Endodermal cell (in vitro differentiated cells): ENCODE results near the gene CBLIF. TPM values are rescaled to one million over a fixed set of nuclear protein-coding genes. Genes with fewer than 3 reads are reported as not detected.

ENCODE experiments used
- DNase-seq: peaks from one replicate; pipeline ENCODE4 v3.0.0-alpha.2; 2017
- H3K27ac ChIP-seq: 2 replicates; pipeline ENCODE4 v1.5.1; 2013; ENCODE audit warnings: mild to moderate bottlenecking, low read depth, low read length, moderate library complexity
- H3K27me3 ChIP-seq: 2 replicates; pipeline ENCODE4 v1.6.1; 2013; ENCODE audit warnings: mild to moderate bottlenecking, low read length, moderate library complexity; ENCODE audit not compliant: insufficient read depth, control insufficient read depth, poor library complexity, severe bottlenecking
- H3K36me3 ChIP-seq: 2 replicates; pipeline ENCODE4 v1.7.0; 2013; ENCODE audit warnings: mild to moderate bottlenecking, low read length, moderate library complexity; ENCODE audit not compliant: control insufficient read depth, insufficient read depth
- H3K4me1 ChIP-seq: one replicate; pipeline ENCODE4 v1.7.0; 2013; ENCODE audit warnings: low read length; ENCODE audit not compliant: control insufficient read depth, insufficient read depth
- H3K4me3 ChIP-seq: 2 replicates; pipeline ENCODE4 v1.5.1; 2013; ENCODE audit warnings: mild to moderate bottlenecking, low read length, moderate library complexity
- H3K9ac ChIP-seq: 2 replicates; pipeline ENCODE4 v1.6.1; 2013; ENCODE audit warnings: mild to moderate bottlenecking, low read length, moderate library complexity; ENCODE audit not compliant: poor library complexity, severe bottlenecking; ENCODE audit errors: extremely low read depth
- H3K9me3 ChIP-seq: 2 replicates; pipeline ENCODE4 v1.6.1; 2013; ENCODE audit warnings: mild to moderate bottlenecking, low read length, moderate library complexity; ENCODE audit not compliant: control insufficient read depth
- H3K27ac Mint-ChIP-seq: 2 replicates; pipeline ENCODE4 v1.8.0; 2020; ENCODE audit warnings: mixed read lengths
- H3K27me3 Mint-ChIP-seq: 2 replicates; pipeline ENCODE4 v1.8.0; 2021; ENCODE audit warnings: mild to moderate bottlenecking, mixed read lengths; ENCODE audit not compliant: insufficient read depth
- H3K36me3 Mint-ChIP-seq: 2 replicates; pipeline ENCODE4 v1.8.0; 2020; ENCODE audit warnings: low read depth, mixed read lengths
- H3K4me1 Mint-ChIP-seq: 2 replicates; pipeline ENCODE4 v1.8.0; 2020; ENCODE audit warnings: mixed read lengths
- H3K4me3 Mint-ChIP-seq: 2 replicates; pipeline ENCODE4 v1.8.0; 2020; ENCODE audit warnings: mild to moderate bottlenecking, moderate library complexity, mixed read lengths
- H3K9me3 Mint-ChIP-seq: 2 replicates; pipeline ENCODE4 v1.8.0; 2020; ENCODE audit warnings: mild to moderate bottlenecking, mixed read lengths
- CTCF ChIP-seq: fragments of 200-600 bp; sonication (generic); conservative IDR thresholded peaks from 2 replicates; pipeline ENCODE4 v1.5.0; 2021; ENCODE audit warnings: antibody characterized with exemption, mild to moderate bottlenecking
- WGBS, 2 experiments: methylation state at CpG; one replicate each; pipeline versions ENCODE4 v1.1.5 to v1.1.7; 2013; ENCODE audit warnings: missing lambda C conversion rate in 2 of 2, mixed read lengths in 1 of 2; ENCODE audit not compliant: insufficient coverage in 1 of 2, insufficient read length in 1 of 2; 5-methylcytosine and 5-hydroxymethylcytosine counted together
- total RNA-seq, 2 donors: library from RNA; stranded (reverse); fragmentation: NEBNext Ultra II Directional in 1 of 2; extraction: Animal tissue kit (Norgen Biotek cat#: 25700) in 1 of 2; gene quantifications; 2 replicates in 1 of 2; 3 replicates in 1 of 2; pipeline ENCODE4 v1.2.1, GENCODE V29; 2021

Gene CBLIF
- total RNA-seq, 2 donors from 2014 or later = not detected

DNA sequence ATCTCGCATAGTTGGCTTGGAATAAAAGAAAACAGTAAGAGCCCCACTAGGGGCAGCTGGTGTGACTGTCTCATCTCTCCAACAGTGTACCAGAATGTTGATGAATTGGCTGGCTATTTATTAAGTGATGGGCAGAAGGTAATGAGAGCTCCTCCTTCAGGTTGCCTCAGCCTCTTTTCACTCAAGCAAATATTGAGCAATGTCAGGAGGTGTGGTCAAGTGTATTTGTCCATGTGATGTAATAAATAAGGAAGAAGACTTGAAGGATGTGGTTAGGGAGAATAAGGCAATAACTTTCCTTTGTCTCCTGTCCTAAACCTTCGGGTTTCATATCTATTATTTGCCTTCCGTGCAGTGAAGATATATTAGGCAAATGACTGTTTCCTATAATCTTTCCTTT lies 21.1 kb upstream of the CBLIF start, which contains the start of gene TCN1:
TSS of gene TCN1 (minus strand) at position 91 of the 400 bp plus-strand sequence. CDS start at position 74, 17 bp downstream.
- no peak within 1 kb of the TSS for H3K9ac ChIP-seq
- no peaks in the 10 kb centered on the region for H3K4me1 Mint-ChIP-seq
- TF ChIP-seq CTCF = no peak
- no peak within 1 kb of the TSS for H3K27ac ChIP-seq
- H3K36me3 ChIP-seq = no peaks in the 10 kb centered on the region
- no peaks in the 10 kb centered on the region for H3K27me3 ChIP-seq
- H3K36me3 Mint-ChIP-seq = no peaks in the 10 kb centered on the region
- H3K9me3 Mint-ChIP-seq = peaks cover 3% of the 10 kb centered on the region
- no peaks in the 10 kb centered on the region for H3K27me3 Mint-ChIP-seq
- no peak within 1 kb of the TSS for H3K4me3 Mint-ChIP-seq
- no peak within 1 kb of the TSS for H3K27ac Mint-ChIP-seq
- no peaks in the 10 kb centered on the region for H3K9me3 ChIP-seq
- no peak for DNase-seq
- no peaks in the 10 kb centered on the region for H3K4me1 ChIP-seq
- H3K4me3 ChIP-seq = no peak within 1 kb of the TSS
- WGBS, 2 experiments = 94% methylated on average over 3 of the region's 3 CpGs; no CpG with 5 or more reads in 1 of the 2 experiments

DNA sequence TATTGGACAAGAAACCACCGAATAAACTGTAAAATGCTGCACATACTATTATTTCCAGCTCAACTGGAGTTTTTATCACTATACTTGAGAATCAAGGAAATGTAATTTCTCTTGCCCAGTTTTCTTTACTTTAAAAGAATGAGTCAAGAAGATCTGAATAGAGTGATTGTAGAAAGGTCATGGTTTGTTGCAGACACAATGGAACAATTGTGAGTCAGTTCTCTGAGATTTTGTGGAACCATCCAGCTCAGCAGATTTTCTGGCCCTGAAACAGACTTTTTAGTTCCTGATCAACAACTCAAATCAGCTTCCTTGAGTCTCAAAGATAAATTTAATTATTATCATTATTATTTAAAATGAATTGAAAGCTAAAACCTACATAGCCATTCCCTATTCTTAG lies 19.7 kb upstream of the CBLIF start:
- Histone ChIP-seq H3K9ac (no peak overlapping the region), H3K36me3 (no peaks in the 10 kb centered on the region), H3K4me3 (no peak overlapping the region), H3K9me3 (no peaks in the 10 kb centered on the region), H3K4me1 (no peaks in the 10 kb centered on the region), H3K27ac (no peak overlapping the region), H3K27me3 (no peaks in the 10 kb centered on the region)
- no peaks in the 10 kb centered on the region for H3K36me3 Mint-ChIP-seq
- DNase-seq = no peak
- no peak overlapping the region for H3K4me3 Mint-ChIP-seq
- TF ChIP-seq CTCF = no peak
- H3K9me3 Mint-ChIP-seq = no peaks in the 10 kb centered on the region
- H3K4me1 Mint-ChIP-seq = no peaks in the 10 kb centered on the region
- no peaks in the 10 kb centered on the region for H3K27me3 Mint-ChIP-seq
- no peak overlapping the region for H3K27ac Mint-ChIP-seq
- WGBS, 2 experiments = 67 to 100% methylated on average over 1 of the region's 1 CpG

DNA sequence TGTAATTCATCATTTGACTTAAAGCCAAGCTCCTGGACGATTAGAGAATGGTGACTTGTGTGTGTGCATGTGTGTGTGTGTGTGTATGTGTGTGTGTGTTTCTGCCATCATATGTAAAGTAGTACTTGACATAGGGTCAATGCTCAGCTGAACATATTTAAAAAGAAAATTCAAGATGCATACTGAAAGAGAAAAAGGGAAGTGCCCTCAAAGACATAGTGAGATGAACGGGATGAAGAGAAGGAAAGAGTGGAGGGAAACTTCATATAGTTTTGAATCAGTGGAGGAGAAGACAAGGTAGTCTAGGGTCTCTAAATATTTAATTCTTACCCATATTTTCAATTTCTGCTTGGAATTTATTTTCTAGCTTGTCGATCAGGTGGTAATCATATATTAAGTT lies 17.0 kb upstream of the CBLIF start:
- H3K9me3 Mint-ChIP-seq = no peaks in the 10 kb centered on the region
- 87 to 100% methylated on average over 2 to 3 of the region's 3 CpGs for WGBS, 2 experiments
- TF ChIP-seq CTCF = no peak
- Histone ChIP-seq H3K27me3 (no peaks in the 10 kb centered on the region), H3K27ac (no peak overlapping the region), H3K9me3 (no peaks in the 10 kb centered on the region), H3K9ac (no peak overlapping the region), H3K4me3 (no peak overlapping the region), H3K36me3 (no peaks in the 10 kb centered on the region), H3K4me1 (no peaks in the 10 kb centered on the region)
- H3K4me1 Mint-ChIP-seq = peaks cover 6% of the 10 kb centered on the region
- no peak overlapping the region for H3K27ac Mint-ChIP-seq
- no peak for DNase-seq
- no peak overlapping the region for H3K4me3 Mint-ChIP-seq
- no peaks in the 10 kb centered on the region for H3K36me3 Mint-ChIP-seq
- no peaks in the 10 kb centered on the region for H3K27me3 Mint-ChIP-seq
